NCI-H2029 treated with DMSO at 0.1 percent for 48 hours (cell line): ENCODE data around the gene STXBP6.
A peak's percentile ranks its signal among the peaks of the same experiment; 100 is the strongest.
"Not testable (repeated sequence)": the region's sequence is repeated elsewhere in the genome, so short reads cannot be mapped to it uniquely, and the experiment has no call there.

Experiments
- DNase-seq: peaks from one replicate; lab custom pipeline; 2025; lab: John Stamatoyannopoulos, UW

STXBP6 gene

DNA sequence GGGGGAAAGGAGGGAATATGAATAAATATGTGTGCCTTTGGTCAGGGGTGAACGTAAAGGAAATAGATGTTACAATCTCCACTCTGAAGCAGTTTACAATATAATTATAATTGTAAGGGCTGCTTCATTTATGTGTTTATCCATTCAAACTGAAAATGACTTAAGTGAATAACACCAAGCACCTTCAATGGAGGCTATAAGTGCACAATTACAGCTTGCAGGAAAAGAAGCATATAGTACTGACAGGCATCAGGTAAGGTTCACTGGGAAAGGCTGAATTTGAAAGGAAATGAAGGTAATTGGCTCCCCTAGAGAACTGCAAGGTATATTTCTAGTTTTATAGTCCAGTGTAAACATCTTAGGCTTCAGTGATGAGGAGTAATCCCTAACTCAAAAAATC is 192.7 kb downstream of the STXBP6 start:
- DNase-seq, result no peak

DNA sequence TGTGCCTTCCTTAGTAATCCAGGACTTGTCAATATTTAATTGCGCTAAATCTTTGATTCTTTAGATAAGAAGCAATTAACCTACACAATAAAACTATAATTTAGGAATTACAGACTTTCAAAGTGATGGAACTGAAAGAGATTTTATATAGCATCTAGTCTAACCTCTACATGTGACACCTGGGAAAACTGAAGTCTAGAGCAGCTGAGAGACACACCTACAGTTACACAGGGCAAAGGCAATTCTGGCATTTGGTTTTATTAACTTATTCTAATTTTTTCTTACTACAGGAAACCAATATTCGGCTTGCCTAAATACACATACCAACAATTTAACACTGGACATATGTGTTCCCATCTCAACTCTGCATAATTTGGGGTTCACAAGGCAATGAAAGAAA is 196.5 kb downstream of the STXBP6 start:
- DNase-seq, result no peak

DNA sequence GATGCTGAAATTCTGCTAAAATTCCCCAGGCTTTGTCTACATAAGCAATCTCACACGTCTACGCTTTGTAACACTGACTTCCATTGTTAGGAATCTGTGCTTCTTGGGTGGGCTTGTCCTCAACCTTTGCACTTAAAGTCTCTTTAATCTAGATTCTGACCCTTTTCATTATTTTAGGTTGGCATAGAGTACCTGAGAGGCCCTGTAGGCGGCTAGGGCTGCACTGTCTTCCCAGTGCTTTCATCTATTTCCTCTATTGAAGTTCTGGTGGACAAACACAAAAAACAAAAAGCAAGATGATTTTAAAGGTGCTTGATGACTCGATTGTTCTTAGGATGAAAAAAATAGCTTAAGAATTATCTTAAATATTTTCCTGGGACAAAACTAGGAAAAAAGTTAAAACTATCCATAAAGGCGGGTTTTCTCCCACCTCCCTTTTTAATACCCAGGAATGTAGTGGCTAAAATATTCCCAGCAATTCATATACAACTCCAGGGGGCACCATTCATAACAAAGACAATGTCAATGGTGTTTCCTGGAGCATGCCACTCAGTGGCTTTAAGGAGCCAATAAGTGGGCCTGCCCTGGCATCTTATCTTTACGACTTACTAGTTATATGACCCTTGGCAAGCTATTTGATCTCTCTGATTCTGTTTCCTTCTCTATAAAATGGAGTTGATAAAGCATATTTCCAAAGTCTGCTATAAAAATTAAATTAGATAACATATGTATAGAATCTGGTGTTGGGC is 197.5 kb downstream of the STXBP6 start:
- peak; percentile 89 for DNase-seq

DNA sequence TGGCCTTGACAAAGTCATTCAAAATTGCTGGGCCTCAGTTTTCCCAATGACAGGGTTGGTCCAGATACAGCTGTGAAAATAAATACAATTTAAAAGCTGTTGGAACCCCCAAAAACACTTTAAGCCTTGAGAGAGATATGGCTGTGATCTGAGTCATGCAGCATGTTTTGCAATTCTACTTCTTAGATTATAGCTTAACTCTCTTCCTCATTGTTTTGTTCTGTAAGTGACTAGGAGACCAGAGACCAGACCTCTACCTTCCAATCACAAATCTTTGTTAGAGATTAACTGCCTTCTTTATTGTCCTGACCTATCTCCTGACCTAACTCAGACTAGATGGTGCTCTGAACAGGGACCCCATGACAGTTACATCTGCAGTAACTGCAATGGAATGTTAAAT is 198.1 kb downstream of the STXBP6 start:
- no peak for DNase-seq

DNA sequence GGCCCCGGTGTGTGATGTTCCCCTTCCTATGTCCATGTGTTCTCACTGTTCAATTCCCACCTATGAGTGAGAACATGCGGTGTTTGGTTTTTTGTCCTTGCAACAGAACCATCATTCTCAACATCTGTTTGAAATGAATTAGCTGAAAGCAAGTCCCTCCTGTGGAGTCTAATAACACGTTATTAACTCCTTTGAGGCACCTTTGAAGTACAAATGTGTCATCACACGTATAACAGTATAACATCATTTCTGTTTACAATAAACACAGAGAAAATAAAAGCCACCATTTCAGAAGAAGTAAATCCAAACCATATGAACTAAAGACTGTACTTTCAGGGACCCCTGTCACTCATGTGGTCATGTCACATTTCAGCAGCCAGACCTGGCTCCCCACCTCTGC is 198.5 kb downstream of the STXBP6 start:
- no peak for DNase-seq

DNA sequence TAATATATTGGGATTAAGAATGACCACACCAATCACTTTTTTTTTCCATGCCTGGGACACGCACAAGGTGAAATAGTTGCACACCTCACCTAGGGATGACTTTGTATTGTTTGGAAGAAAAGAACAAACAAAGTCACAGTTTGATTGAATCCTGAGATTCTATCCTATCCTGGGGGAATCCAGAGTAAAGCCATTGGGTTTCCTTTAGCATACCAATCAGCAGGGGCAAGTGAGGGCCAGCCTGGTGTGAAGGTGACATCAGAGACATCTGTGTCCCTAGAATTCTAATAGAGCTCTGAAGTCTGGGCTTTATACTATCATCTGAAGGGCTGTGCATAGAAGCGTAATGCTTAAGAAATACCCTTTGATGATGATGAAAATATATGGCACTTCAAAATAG is 199.9 kb downstream of the STXBP6 start:
- DNase-seq, result no peak

DNA sequence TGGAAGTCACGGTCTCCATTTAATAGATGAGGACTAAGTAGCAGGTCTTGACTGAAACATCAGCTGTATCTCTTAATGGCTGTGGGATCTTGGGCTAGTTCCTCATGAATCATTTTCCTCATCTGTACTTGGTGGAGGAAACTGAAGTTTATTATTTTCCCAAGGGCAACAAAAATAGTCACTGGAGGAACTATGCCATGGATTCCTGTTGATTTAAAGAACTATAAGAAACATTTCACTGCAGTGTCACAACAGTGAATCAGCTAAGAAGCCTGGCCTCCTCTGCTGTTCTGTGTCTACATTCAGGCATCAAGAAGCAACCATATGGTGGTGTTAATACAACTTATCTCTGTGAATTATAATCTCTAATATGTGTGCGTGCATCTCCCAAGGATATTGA is 200.5 kb downstream of the STXBP6 start:
- DNase-seq, result no peak

DNA sequence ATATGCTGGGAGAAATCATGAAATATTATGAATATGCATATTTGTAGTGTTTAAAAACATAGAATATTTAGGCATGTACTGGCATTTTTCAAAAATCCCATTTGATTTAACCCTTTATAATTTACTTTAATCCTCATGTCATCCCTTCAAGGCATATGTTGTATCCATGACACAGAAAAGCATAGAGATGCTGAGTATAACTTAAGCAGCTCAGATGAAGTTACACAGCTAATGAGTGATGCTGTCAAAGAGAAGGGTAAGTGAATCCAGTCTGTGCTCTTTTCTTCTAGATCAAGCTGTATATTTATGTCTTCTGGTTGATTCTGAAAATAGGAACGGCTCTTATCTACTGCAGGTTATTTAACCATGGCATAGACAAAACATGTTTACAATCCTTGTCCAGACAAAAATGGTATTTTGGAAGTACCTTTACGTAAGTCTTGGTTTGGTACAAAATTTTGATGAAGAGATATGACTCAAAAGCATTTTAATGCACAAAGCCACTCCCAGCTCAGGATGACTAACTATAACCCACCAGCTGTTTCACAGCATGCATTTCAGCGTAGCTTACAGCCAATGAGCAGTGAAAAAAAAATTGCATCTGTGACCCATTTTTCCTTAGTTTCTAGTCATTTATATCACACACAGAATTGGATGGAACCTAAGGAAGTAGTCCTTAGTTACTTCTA is 201.7 kb downstream of the STXBP6 start:
- no peak for DNase-seq

DNA sequence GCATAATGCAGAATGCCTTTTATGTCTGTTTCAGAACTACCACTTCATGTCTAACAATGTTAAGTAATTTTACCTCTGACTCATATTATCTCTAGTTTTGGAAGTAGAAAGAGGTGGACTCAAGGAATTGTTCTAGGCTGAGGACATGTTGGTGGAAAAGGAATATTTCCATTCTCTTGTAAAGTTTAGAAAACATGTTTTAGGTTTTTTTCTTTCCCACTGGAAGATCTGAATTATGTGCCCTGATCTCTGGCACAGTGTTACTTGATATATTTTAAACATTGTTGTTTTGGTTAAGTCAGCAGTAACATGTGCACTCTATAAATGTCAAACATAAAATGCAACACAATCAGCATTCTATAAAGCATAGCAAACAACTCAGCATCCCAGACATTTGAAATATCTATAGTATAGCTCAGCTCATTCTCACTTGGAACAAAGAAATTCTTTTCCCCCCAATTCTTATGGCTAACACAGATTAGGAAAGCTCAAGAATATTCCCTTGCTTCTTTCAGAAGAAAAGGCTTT is 202.3 kb downstream of the STXBP6 start:
- no peak for DNase-seq

DNA sequence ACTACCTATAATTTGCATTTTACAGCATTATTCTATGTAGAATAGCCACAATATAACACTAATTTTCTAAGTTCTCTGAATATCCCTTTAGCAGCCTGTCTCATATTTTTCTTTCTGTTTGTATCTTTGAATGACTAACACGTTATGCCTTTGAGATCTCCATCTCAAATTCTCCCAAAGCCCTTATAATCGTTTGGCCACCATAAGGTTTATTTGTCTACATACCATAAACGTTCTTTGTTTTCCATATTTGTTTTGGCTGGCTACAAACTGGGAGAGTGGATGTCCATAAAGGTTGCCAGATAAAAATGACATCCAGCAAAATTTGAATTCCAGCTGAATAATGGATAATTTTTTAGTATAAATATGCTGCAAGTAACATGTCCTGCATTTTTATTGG is 203.7 kb downstream of the STXBP6 start:
- peak; percentile 94 for DNase-seq

DNA sequence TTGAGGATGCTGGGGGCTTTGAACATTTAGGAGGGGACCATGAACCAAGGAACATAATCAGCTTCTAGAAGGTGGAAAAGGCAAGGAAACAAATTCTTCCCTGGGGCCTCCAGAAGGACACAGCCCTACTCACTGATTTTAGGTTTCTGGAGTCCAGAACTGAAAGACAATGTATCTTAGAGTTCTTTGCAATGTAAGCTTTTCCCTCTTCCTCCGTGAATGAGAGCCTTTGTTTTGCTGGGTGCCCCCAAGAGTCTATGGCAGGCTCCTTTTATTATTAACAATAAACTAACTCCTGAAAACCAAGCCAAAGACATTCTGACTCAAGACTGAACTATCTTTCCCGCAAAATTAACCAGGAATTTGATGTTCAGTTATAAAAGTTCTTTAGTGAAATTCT is 204.1 kb downstream of the STXBP6 start:
- DNase-seq, result no peak

DNA sequence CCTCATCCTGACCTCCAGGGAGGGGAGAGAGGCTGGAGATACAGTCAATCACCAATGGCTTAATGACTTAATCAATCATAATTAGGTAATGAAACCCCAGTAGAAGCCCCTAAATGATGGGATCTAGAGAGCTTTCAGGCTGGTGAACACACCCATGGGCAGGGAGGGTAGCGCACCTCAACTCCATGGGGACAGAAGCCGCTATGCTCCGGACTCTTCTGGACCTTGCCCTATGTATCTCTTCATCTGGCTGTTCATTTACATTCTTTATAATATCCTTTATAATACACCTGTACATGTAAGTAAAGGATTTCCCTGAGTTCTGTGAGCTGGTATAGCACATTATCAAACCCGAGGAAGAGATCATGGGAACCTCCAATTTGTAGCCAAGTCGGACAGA is 205.9 kb downstream of the STXBP6 start:
- DNase-seq, result no peak

DNA sequence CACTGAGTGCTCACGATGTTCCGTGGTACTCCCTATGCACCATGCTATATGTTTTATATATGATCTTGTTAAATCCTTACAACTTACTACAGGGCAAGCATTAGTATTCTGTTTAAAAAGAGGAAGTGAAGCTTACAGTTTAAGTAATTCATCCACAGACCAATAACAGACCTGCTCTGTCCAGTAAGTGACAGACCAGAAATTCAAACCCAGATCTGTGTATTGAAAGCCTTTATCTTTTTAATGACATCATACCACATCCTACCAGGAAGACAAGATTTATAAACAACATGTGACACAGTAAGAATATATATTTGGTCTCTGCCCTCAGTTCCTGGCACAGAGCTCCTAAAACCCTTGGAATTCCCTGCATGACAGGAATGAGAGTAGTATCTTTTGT is 206.5 kb downstream of the STXBP6 start:
- DNase-seq, result peak; percentile 57

DNA sequence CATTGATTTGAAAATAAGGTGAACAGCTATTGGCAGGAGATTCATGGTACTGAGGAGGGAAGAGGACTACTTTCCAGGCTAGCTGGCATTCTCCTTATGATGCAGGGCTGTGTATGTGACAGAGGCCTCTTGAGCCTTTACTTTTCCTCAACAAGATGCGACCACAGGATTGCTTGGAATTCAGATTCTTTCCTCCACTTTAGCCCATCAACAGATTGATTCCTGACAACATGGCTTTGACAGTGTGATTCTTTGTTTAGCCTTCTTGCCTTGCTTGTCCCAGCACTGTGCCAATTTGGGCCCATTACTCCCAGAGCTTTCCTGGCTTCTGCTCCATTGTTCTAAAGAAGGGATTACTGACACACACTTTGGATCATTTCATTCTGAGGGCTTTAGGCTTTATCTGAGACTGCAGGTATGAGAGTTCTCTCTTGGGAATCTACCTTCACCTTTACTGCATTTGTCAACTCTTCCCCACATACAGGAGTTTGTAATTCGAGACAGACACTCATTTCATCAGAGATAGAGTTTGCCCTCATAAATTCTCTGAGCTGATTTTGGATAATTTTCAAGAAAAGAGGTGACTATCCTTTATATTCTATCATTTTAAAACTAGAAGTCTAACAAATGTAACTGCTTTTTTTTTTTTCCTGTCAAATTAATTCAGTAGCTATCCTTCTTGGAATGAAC is 209.6 kb downstream of the STXBP6 start:
- peak; percentile 71 for DNase-seq

DNA sequence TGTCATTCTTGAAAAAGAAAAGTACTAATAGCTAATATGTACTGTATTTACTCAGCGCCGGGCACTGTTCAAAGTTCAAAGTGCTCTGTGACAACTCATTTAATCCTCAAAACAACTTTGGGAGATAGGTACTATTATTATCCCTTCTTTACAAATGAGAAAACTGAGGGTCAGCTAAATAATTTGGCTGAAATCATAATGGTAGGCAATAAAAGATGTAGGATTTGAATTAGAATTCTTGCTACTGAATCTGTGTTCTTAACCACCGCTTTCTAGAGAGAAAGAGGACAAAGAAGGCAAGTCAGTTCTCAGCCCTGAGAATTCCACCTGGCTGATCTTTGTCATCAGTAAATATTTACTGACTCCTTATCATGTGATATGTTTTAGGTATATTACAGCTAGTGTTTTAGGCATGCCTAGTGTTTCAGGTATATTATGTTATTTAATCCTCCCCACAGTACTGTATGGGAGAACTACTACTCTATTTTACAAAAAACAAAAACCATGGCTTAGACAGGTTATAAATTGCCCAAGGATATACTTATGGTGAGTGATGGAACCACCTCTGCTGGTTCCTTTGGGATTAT is 210.2 kb downstream of the STXBP6 start:
- peak; percentile 89 for DNase-seq

DNA sequence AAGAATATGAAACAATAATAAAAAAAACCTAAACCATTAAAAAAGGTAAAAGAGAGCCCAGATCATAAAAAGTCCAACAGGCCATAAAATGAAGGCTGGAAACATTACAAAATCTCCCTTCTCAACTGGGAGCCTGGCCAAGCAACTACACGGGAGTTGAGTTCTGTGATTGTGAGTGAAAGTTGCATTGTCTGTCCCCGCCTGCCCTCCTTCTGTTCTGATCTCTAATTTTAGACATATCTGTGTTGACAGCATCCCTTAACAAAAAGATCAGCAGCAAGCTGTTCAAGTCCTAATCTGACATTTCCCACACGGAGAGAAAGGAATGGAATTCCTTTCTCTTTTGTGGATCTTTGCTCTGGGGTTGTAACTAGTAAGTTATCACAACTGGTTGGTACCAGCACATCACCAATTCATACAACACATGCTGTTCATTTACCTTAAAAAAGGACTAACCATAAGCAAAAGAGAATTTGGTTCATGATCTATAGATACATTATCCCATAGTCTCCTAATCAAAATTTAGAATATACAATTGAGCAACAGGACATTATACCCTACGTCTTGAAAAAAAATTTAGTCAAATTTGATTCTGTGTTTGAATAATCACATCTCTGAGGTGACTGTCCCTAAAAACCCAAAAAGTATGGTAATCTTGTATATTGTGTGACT is 210.9 kb downstream of the STXBP6 start:
- no peak for DNase-seq

DNA sequence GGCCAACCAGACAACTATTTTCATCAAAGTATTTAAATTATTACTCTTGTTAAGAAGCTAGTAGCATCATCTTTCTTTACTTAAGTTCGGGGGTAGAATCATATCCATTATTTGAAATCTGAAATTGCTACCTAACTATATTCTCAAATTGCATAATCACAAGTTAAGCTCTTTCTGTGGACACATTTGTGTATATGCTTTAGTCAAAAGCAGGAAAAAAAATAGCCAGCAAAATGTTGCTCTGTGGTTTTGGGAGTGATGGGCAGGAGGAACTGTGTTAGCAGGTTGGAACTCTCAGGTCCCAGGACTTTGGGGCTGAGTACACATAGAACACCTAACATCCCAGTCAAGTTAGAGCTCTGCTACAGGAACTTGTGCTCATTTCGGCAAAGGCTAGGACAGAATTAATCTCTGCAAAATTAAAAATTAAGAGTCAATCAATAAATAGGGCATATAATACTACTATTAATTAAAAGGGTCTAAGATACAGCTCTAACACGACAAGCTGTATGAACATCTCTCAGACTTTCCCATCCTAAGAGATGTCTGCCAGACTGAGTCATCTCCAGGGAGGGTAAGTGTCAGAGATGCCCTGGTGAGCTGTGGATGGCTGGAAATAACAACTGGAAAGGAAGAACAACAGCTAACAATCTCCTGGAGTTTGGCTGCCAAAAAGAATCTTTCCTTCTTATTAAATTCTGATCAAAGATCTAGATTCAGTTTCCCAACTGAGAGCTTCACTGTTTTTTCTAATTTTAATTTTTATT is 212.5 kb downstream of the STXBP6 start:
- DNase-seq, result no peak

DNA sequence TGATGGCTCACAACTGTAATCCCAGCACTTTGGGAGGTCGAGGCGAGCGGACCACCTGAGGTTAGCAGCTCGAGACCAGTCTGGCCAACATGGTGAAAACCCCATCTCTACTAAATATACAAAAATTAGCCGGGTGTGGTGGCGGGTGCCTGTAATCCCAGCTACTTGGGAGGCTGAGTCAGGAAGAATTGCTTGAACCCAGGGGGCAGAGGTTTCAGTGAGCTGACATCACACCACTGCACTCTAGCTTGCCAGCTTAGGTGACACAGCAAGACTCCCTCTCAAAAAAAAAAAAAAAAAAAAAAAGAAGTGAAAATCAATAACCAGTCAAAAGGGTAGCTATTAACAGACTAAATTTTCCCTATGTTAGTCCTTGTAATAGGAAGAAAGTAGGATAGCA is 213.6 kb downstream of the STXBP6 start:
- DNase-seq, result not testable (repeated sequence)

DNA sequence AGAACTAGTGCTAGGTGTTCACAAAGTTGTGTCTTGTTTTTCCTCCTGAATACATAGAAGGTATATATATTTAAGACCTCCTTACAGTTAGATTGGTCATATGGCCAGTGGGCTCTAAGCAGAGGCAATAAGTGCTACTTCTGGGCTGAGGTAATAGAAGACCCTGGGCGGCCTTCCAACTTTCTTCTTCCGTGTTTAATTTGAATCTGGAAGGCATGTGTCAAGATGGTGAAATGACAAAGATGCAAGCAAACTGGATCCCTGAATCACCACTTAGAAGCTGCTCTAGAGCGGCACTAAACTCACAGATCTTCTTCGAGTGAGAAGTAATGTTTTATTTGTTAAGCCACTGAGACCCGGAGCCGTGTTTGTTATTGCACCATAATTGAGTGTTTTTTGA is 215.0 kb downstream of the STXBP6 start:
- DNase-seq, result peak; percentile 65

DNA sequence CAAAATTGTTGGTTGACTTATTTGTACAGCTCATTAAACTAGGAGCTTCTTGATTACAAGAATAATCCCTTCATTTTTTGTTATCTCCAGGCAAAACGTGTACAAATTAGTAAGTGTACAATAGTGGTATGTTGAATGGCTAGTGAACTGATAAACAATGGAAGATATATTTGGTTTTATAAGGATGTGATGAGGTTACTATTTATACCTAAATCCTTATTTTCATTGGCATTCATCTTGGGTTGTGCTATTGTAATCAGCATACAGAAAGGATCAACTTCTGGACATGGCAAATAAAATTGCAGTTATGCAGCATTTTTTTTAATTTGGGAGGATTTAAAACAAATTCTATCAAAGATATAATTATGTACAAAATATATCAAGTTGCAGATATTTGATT is 216.6 kb downstream of the STXBP6 start:
- DNase-seq, result no peak

DNA sequence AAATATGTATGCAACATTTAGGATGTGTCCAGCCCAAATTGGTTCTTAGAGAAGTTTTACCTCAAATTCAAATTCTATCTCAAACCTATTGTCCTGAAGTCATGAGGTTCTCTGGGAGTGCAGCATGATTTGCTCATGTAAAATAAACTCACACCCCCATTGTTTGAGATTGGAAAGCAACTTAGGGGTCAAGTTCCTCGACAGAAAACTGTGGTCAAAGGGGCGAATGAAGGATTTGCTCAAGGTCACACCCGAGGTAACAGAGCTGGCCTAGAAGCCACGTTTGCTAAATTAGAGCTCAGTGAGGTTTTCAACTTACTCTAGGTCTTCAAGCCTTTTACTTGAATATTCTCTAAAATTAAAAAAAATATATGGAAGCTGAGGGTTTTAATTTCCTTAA is 218.3 kb downstream of the STXBP6 start:
- no peak for DNase-seq
